ENCODE measurements around the gene ILRUN.
"Not testable (repeated sequence)": the region's sequence is repeated elsewhere in the genome, so short reads cannot be mapped to it uniquely, and the experiment has no call there.

ILRUN gene

GRCh38 chr6:34701199-34701598, 4.6 kb upstream of the ILRUN start:
- DNase-seq, result no peak

GRCh38 chr6:34697904-34698559, 1.5 kb upstream of the ILRUN start:
- no peak for DNase-seq

- DNase-seq, result no peak
These were observed 923 bp upstream of the ILRUN start for GRCh38 chr6:34697544-34697836.

- DNase-seq, result peak; percentile 91
These were observed 303 bp downstream of the ILRUN start for GRCh38 chr6:34696189-34696738.

- peak; percentile 9 for DNase-seq
These were observed 808 bp downstream of the ILRUN start for GRCh38 chr6:34695729-34696188.

GRCh38 chr6:34692280-34692679, 4.3 kb downstream of the ILRUN start:
- DNase-seq, result no peak

- no peak for DNase-seq
These were observed 6.8 kb downstream of the ILRUN start for GRCh38 chr6:34689742-34690141.

- DNase-seq, result no peak
These were observed 7.6 kb downstream of the ILRUN start for GRCh38 chr6:34688956-34689355.

GRCh38 chr6:34684919-34685318, 11.6 kb downstream of the ILRUN start:
- no peak for DNase-seq

GRCh38 chr6:34684364-34684763, 12.2 kb downstream of the ILRUN start:
- no peak for DNase-seq

- DNase-seq, result no peak
These were observed 15.6 kb downstream of the ILRUN start for GRCh38 chr6:34680802-34681515.

- not testable (repeated sequence) for DNase-seq
These were observed 16.3 kb downstream of the ILRUN start for GRCh38 chr6:34680313-34680712.

- DNase-seq, result no peak
These were observed 16.9 kb downstream of the ILRUN start for GRCh38 chr6:34679552-34680253.

- DNase-seq, result no peak
These were observed 20.4 kb downstream of the ILRUN start for GRCh38 chr6:34676140-34676539.

- not testable (repeated sequence) for DNase-seq
These were observed 21.6 kb downstream of the ILRUN start for GRCh38 chr6:34674930-34675329.

GRCh38 chr6:34674268-34674639, 22.3 kb downstream of the ILRUN start:
- DNase-seq, result no peak

GRCh38 chr6:34673064-34673463, 23.5 kb downstream of the ILRUN start:
- DNase-seq, result no peak

GRCh38 chr6:34672657-34673043, 23.9 kb downstream of the ILRUN start:
- no peak for DNase-seq

GRCh38 chr6:34671801-34672656, 24.5 kb downstream of the ILRUN start:
- no peak for DNase-seq

GRCh38 chr6:34671367-34671766, 25.2 kb downstream of the ILRUN start:
- no peak for DNase-seq

GRCh38 chr6:34668799-34669198, 27.8 kb downstream of the ILRUN start:
- DNase-seq, result not testable (repeated sequence)

GRCh38 chr6:34667481-34668238, 28.9 kb downstream of the ILRUN start:
- DNase-seq, result no peak

Measured in right kidney (tissue), 1 donor.